ENCODE data around the gene SSC5D.

SSC5D gene

GRCh38 chr19:55476100-55476775, 12.0 kb upstream of the SSC5D start, which contains the start of gene ZNF628:
ZNF628 (plus strand) TSS chr19:55476617; CDS start chr19:55479911, 3,294 bp downstream.
- DNase-seq (ENCODE audit: low spot score), result peak; percentile 99
- no peak for TF ChIP-seq CTCF (IDR thresholded peaks at IDR 0.05; ENCODE audit: extremely low read depth, missing control alignments)

GRCh38 chr19:55477905-55478304, 10.3 kb upstream of the SSC5D start:
- no peak for TF ChIP-seq CTCF (IDR thresholded peaks at IDR 0.05; ENCODE audit: extremely low read depth, missing control alignments)

GRCh38 chr19:55478364-55478763, 9.9 kb upstream of the SSC5D start:
- DNase-seq (ENCODE audit: low spot score), result no peak
- no peak for TF ChIP-seq CTCF (IDR thresholded peaks at IDR 0.05; ENCODE audit: extremely low read depth, missing control alignments)

More at GRCh38 chr19:55477905-55478304, 10.3 kb upstream of the SSC5D start:
- no peak for DNase-seq (ENCODE audit: low spot score)

- no peak for DNase-seq (ENCODE audit: low spot score)
- TF ChIP-seq CTCF (IDR thresholded peaks at IDR 0.05; ENCODE audit: extremely low read depth, missing control alignments), result no peak
Measured at GRCh38 chr19:55479045-55479444, 9.2 kb upstream of the SSC5D start.

GRCh38 chr19:55479451-55480230, 8.6 kb upstream of the SSC5D start:
- DNase-seq (ENCODE audit: low spot score), result no peak
- TF ChIP-seq CTCF (IDR thresholded peaks at IDR 0.05; ENCODE audit: extremely low read depth, missing control alignments), result no peak

GRCh38 chr19:55481148-55481793, 7.0 kb upstream of the SSC5D start:
- DNase-seq (ENCODE audit: low spot score), result no peak
- no peak for TF ChIP-seq CTCF (IDR thresholded peaks at IDR 0.05; ENCODE audit: extremely low read depth, missing control alignments)

GRCh38 chr19:55481794-55482155, 6.5 kb upstream of the SSC5D start:
- TF ChIP-seq CTCF (IDR thresholded peaks at IDR 0.05; ENCODE audit: extremely low read depth, missing control alignments), result no peak
- no peak for DNase-seq (ENCODE audit: low spot score)

Measured in GM20000 (cell line).